GM21360 (cell line): ENCODE data around the gene PSMD5.

ENCODE experiments used
- ATAC-seq: cut with Tn5 transposase; IDR thresholded peaks from one replicate; pipeline ENCODE4 v1.9.1; 2021; ENCODE audit warnings: mild to moderate bottlenecking, moderate library complexity; ENCODE audit not compliant: unreplicated experiment

PSMD5 gene

DNA sequence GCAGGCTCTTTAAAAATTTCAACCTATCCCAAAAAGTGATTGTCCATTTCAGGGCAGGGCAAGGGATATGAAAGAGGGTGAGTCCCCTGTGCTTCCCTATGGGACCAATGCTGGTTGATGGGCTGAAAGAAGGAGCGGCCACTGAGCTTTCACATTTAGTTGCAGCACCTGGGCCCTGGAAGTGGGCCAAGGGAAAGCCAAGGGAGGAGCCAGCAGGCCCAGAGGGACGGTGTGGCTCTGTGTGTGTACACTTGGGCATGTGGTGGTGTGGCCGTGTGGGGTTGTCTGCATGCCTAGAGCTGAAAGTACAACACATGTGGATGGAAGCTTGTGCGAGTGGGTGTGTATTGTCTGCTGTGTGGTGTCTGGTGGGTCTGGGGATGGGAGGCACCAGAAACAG lies 14.0 kb upstream of the PSMD5 start:
- ATAC-seq, result no peak

DNA sequence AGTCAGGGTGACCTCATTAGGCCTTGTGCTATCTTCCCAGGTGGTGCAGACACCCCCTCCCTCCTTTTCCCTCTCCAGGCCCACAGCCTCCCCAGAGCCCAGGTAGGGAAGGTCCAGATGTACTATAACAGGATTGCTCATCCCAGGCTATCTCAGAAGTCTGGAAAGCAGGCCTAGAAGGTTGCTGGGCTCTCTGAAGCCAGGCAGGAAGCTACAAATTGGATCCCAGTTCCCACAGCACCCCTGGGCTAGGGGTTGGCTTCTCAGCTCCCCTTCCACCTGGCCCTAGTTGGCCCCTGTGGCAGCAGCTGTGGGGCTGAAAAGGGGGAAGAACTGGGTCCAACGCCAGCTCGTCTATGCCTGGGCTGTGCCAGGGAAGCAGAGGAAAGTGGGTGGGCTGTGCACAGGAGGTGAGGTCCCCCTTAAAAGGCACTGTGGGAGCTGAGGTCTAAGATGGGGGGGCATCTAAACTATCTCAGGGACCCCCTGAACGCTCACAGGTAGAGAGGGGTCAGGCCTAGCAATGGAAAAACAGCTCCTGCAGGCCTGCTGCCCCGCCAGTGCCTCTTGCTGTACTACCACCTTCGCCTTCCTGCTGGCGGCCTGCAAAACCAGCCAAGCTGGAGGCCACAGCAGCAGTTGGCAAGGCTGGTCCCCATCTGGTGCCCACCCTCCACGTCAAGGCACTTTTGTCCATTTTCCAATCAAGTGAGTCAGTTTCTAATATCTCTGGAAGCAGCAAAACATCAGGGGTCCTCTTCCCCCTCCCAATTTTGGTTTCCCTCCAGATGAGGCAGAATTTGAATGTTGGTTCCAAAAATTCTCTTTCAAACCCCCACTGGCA lies 13.3 kb upstream of the PSMD5 start:
- ATAC-seq, result no peak

GRCh38 chr9:120854596-120855327 lies 12.0 kb upstream of the PSMD5 start:
- no peak for ATAC-seq

GRCh38 chr9:120853198-120853597 lies 10.5 kb upstream of the PSMD5 start:
- ATAC-seq, result no peak

GRCh38 chr9:120852240-120853010 lies 9.7 kb upstream of the PSMD5 start:
- no peak for ATAC-seq

DNA sequence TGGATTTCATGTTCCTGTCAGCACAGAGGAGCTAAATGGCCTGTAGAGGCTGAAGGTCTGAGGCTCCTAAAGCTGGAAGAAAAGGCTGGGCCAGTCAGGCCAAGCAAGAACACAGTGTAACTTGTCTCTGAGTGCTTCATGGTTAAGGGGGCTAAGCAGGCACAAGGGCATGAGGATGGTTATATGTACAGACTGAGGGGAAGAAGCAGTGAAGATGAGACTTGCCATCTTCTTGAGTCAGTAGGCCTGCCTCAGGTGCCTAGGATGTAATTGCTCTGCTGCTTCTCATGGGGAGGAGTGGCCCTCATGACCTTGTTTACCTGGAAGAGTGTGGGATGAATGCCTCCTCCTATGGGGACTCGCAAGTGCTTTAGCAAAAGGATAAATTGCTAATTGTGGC lies 8.7 kb upstream of the PSMD5 start:
- ATAC-seq, result no peak

- ATAC-seq, result no peak
These were observed 7.6 kb upstream of the PSMD5 start for GRCh38 chr9:120850315-120850714.

DNA sequence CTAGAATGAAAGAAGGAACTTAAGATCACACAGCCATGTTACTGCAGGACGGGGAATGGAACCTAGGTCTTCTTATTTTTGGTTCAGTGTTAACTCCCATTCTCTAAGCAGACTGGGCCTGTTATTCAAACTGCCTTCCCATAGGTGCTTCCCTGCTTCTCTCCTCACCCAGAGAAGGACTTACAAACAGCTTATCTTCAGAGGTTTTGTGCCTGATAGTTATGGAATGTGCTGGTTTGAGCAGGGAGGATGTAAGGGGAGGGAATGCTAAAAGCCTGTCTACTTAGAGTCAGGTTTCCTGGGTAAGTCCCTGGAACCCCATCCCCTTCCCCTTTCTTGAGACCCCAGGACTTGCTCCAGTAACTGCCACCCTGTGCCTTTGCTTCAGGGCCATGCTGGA lies 4.2 kb upstream of the PSMD5 start:
- no peak for ATAC-seq

DNA sequence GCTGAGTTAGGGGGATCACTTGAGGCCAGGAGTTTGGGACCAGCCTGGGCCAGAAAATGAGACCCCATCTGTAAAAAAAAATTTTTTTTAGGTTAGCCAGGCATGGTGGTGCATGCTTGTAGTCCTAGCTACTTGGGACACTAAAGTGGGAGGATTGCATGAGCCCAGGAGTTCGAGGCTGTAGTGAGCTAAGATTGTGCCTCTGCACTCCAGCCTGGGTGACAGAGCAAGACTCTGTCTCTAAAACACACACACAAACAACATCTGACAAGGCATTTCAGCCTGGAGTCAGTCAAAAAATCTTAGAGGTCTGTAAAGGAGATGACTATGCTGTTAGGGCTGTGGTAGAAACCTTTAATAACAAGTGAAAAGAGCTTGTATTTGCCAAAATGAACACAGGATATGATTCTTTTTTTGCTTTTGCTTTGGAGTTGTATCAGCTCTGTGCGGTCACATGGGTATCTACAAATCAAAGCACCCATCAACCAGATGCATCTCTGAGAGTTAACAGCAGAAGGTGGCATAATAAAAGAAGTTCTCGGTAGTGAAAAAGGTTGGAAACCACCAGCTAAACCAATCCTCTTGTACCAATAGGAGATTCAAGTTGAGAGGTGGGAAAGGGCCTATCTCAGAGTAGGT lies 3.6 kb upstream of the PSMD5 start:
- ATAC-seq, result no peak

GRCh38 chr9:120845255-120845654 lies 2.5 kb upstream of the PSMD5 start:
- ATAC-seq, result no peak

- ATAC-seq, result peak; percentile 8
These were observed 615 bp downstream of the PSMD5 start for GRCh38 chr9:120841930-120842684.

- no peak for ATAC-seq
These were observed 3.6 kb downstream of the PSMD5 start for GRCh38 chr9:120839146-120839545.

GRCh38 chr9:120837921-120838320 lies 4.8 kb downstream of the PSMD5 start:
- ATAC-seq, result no peak

DNA sequence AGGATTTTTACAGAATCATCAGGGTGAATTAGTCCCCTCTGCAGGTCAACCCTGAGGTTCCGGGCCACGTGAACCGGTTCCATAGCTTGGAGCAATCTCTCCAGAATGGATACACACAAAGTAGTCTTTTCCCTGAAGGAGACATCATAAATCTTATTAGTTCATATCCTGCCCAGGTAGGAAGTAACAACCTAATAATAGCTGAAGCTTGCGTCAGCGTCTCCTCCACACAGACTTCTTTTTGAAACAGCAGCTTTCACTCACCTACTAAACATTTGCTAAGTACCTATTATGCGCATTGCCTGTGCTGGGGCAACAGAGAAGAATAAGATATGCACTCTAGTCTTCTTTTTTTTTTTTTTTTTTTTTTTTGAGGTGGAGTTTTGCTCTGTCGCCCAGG lies 9.4 kb downstream of the PSMD5 start:
- no peak for ATAC-seq

DNA sequence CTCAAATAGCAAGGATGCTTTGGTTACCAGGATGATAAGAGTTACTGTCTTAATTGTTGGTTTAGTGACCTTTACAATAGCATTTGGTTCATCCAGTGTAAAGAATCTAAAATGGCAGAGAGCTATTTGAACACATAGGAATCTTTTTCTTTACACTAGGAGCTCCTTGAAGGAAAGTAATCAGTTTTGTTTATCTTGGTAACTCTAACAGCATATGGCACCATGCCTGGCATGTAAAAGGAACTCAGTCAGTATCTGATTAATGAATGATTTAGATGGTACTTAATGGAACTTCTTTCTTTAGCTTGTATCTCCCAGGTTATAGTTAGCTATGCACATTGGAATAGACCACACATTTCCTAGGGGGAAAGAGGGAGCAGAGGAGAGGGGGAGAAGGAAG lies 9.9 kb downstream of the PSMD5 start:
- ATAC-seq, result no peak

DNA sequence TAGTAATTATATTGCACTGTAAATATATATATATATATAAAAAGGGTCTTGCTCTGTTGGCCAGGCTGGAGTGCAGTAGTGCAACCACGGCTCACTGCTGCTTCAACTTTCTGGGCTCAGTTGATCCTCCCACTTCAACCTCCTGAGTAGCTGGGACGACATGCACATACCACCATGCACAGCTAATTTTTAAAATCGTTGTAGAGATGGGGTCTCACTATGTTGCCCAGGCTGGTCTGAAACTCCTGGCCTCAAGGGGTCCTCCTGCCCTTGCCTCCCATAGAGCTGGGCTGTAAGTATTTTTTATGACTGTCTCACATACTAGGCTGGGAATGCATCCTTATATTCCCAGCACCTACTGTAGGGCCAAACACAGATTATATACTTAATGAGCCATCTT lies 11.9 kb downstream of the PSMD5 start:
- no peak for ATAC-seq

GRCh38 chr9:120830151-120830550 lies 12.6 kb downstream of the PSMD5 start:
- no peak for ATAC-seq

DNA sequence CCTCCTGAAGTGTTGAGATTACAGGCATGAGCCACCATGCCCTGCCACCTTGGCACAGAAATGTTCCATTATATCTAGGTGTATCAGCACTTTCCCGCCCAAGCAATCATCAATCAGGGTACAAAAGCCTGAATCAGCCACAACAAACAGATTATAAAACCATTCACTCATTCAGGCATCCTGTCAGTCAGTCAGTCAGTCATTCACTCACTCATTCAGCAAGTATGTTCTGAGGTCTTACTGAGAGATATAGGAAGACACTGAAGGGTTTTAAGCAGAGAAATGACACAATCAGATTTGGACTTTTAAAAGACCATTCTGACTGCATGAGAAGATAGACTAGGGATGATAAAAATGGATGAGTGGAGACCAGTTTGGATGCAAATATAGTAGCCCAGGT lies 13.1 kb downstream of the PSMD5 start:
- ATAC-seq, result no peak

DNA sequence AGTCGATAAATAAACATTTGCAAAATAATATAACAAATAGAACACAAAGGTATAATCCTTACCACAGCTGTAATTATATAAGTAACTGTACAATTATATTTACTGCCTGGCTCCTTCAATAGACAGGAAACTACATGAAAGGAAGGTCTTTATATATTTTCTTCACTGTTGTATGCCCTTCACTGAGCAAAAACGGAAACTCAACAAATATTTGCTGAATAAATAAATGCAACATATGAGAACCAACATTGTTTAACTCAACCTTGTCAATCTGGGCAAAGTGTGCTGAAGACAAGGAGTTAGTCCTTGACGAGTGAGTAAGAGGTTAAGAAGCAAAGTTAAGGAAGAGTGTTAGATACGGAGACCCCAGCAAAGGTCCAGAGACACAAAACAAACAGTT lies 22.6 kb downstream of the PSMD5 start:
- ATAC-seq, result no peak

- ATAC-seq, result no peak
These were observed 24.1 kb downstream of the PSMD5 start for GRCh38 chr9:120818595-120818994.
